Left renal pelvis (tissue), 4 donors: ENCODE measurements around the gene PRUNE1. TPM values are rescaled to one million over a fixed set of nuclear protein-coding genes. Genes with fewer than 3 reads are reported as not detected.

ENCODE experiments used
- DNase-seq, 4 donors: peaks; one replicate each; pipeline ENCODE4 v3.0.0-alpha.2; 2013; ENCODE audit warnings: low read depth in 4 of 4, low spot score in 3 of 4
- polyA plus RNA-seq, 4 donors: library from polyadenylated mRNA; unstranded; fragments of 120-200 nt; gene quantifications; one replicate each; pipeline ENCODE4 v1.2.1, GENCODE V29; 2013; ENCODE audit not compliant: insufficient read length in 4 of 4

Gene PRUNE1
- polyA plus RNA-seq, 4 donors: 41.4 to 47.8 (median 46.1) TPM

GRCh38 chr1:151047925-151048644 is 39.8 kb downstream of the PRUNE1 start:
- DNase-seq: peak in 1 of 4 donors; percentile 54

DNA sequence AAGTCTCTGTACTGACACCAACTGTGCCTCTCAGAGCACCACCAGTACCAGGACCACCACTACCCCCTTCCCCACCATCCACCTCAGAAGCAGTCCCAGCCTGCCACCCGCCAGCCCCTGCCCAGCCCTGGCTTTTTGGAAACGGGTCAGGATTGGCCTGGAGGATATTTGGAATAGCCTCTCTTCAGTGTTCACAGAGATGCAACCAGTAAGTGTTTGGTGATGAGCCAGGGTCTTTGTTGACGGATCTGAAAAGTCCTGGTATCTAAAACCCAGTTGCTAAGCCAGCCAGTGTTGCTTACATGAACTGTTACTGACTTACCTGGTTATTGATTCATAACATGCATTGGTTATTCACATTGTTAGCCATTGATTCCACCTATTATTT is 40.4 kb downstream of the PRUNE1 start:
- no peak for DNase-seq

GRCh38 chr1:151049458-151049857 is 41.2 kb downstream of the PRUNE1 start:
- DNase-seq: no peak

DNA sequence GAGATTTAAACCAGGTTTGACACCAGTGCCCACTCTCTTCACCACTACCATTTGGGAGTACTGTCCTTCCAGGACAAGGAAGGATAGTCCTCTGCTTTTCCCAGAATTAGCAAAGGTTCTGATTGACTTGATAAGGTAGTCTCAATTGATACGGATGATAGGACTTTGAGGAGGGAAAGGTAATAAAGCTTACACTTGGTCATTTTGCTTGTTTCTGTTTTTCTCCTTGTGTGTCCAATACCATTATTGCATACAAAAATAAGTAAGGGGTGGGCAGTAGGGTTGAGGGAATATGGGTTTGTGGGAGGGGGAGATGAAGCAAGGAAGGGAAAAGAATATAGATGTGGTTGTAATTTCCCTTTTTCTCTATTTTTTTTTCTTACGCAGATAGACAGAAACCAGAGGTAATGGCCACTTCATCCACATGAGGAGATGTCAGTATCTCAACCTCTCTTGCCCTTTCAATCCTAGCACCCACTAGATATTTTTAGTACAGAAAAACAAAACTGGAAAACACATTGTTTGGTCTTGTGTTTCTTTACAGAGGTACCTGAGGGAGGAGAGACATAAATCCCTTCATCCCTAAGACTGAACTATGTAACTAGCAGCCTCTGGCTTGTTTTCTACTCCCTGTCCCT is 41.9 kb downstream of the PRUNE1 start:
- DNase-seq: no peak

DNA sequence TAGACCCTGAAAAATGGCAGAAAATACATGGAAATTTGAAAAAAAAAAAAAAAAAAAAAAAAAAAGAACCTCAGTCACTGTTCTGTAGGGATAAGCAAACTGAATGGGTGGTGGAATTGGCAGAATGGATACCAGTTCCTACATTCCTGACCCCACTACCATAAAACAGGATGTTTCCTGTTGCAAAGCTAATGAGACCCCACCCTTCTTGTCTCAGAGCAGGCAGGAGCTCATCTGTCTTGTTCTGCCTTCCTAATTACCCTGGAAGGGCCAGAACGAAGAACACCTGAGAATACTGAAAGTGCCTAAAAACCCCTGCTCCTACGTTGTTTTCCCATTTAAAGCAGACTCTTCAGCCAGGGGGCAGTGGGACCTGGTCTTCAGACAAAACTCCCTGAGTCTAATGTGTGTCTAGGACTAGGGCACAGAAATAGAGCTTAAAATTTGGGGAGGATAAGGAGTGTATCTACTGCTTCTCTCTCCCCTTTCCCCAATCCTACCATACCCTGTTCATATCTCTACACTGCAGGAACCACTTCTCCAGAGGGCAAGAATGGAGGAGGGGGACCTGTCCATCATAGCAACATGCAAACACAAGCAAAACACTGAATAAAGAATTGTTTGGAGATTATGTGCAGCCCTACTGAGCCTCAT is 43.2 kb downstream of the PRUNE1 start:
- no peak for DNase-seq

GRCh38 chr1:151054971-151055547 is 46.8 kb downstream of the PRUNE1 start:
- DNase-seq: no peak

DNA sequence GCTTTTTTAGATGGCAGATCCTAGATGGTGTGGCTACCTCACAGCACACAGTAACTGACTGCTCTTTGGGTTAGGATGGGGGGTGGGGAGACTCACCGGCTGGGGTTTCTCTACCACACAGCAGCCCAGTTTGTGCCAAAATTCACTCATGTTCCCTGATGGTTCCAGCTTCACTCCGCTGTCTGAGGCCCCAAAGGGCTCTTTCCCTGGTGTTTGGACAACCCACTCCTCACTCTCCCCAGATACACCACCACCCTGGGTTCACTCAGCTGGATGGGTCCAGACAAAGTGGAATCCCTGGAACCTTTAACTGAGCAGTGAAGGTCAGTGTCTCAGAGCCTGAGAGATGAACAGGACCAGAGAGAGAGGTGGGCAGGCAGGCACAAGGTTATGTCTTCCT is 47.3 kb downstream of the PRUNE1 start:
- no peak for DNase-seq

DNA sequence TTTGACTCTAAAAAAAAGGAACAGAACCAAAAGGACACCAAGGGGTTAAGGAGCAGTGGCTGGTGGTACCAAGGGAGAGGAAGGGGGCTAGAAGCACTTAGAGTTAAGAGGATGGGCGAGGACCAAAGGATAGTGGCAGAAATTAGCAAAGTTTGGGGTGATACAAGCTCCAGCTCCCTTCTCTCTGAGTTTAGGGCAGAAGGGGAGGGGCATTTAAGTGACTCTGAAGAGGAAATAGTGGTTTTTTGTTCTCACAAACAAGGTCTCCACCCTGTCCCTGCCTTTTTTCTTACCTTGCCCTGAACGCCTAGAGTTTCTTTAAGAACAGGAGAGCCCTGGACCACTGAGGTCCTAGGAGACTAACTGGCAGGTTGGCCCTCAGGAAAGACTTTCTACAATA is 47.9 kb downstream of the PRUNE1 start:
- DNase-seq: no peak

GRCh38 chr1:151058692-151059091 is 50.4 kb downstream of the PRUNE1 start:
- DNase-seq: no peak

DNA sequence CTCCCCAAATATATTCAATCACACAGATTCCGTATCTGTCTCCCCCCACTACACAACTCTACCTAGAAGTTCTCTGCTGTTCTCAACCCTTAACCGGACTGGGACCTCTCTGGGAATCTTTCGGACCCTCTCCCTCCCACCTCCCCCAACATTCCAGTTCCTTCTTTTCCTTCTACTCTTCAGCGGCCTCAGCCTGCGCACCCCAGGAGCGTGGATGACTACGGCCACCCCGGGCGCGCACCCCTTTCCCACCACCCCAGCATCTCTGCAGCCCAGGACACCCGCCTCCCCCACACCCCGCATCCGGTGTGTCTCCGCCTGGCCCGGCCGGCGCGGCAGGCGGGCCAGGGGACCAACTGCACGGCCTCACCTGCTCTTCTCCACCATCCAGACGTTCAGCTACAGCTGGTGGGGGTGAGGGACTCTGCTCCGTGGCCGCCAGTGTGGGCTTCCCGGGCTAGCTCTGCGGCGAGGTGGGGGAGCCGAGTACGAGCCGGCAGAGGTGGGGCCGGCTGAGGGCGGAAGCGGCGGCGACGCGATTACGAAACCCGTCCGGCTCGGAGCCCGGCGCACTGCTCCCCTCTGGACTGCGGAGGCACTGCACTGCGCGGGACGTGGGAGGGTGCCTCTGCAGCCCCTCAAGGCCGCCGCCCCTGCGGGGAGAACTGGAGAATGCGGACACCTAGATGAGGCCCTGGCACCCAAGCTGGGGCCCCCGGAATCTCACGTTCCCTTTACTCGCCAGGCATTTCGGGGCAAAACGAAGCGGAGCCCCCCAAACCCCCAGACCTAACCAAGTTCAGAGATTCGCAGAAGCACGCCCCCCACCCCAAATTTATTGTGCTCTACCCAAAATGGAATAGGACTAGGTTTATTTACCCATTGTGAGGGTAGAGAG is 51.1 kb downstream of the PRUNE1 start, which contains the start of gene CDC42SE1:
CDC42SE1 (minus strand) TSS at position 514 of the 898 bp plus-strand sequence. CDS start 3,892 bp downstream, outside the sequence.
- DNase-seq: peak in 2 of 4 donors; percentile 72 to 74

DNA sequence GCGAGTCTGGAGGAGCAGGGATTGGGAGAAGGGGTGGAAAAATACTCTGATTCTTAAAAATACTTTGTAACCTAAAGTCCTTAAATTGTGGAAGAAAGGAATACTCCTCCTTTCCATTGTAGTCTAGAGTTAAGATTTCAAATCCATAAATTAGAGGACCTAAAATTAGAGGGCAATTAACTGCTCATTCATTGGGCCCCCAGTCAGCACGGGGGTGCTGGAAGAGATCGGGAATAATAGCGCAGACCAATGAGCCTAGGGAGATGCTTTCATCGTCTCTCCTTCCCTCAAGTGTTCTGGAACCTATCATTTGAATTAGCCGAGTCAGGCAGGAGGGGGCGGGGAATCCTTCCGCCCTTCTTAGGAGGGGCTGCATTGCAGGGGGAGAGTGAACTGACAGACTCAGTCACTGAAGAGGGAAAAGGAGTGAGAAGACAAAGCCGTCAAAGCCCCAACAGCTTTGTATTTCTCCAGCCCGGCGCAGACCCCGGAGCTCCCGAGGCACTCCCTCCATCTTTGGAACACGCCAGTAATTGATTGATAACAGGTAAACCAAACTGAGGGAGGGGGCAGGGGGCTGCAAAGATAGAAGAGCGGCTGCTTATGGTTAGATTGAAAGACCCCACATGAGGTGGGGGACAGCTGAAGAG is 51.9 kb downstream of the PRUNE1 start, which contains the start of gene MLLT11:
MLLT11 (plus strand) TSS at position 391 of the 650 bp plus-strand sequence. CDS start 6,828 bp downstream, outside the sequence.
- peak in 3 of 4 donors; percentile 74 to 84 (median 80) for DNase-seq

DNA sequence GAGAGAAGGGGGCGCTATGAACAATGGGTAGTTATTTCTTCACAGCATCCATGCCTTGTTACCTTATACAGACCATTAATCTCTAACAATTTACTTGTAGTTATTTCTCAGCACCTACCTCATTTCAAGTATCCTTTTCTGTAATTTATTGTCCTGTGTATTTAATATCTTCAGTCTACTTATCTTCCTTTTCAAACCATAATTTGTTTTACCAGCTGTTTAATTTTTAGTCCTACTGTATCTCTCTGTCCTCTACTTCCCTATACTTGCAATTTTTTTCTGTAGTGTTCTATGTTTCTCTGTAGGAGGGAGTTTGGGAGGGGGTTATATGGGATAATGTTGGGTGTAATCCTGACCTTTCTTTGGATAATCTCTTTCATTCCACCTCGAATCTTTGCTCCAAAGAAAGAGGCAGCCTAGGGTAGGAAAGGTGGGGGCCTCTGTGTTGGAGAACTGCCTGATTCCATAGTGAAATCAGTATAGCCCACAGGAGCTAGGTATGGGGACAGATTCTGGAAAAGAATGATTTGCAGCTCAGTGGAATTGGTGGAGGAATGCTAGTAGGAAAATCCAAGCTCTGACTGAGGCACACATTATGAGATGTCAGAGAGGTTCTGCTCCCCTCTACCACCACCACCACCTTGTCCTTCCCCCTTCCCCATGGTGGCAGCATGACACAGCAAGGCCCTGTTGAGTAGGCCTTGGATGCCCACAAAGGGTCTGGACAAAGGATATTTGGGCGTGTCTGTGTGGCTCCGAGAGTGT is 52.6 kb downstream of the PRUNE1 start:
- DNase-seq: no peak

DNA sequence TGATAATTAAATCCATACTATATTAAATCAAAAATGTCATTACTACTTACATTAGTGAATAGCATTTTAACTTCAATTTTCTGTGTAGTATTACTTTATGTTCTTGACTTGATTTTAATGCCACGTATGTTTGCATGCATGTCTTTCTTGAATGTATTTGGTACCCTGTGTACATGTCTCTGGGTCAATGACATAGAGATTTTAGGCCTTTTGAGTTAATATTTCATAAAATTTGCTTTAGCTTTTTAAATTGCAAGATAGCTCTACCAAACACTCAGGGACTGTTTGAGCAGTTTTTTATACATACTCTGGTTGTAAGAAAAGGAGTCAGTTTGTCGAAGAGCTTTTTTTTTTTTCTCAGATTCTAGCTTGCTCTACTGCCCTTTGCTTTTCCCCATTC is 53.5 kb downstream of the PRUNE1 start:
- no peak for DNase-seq

- DNase-seq: no peak
These were observed 54.6 kb downstream of the PRUNE1 start for GRCh38 chr1:151062741-151063371.

DNA sequence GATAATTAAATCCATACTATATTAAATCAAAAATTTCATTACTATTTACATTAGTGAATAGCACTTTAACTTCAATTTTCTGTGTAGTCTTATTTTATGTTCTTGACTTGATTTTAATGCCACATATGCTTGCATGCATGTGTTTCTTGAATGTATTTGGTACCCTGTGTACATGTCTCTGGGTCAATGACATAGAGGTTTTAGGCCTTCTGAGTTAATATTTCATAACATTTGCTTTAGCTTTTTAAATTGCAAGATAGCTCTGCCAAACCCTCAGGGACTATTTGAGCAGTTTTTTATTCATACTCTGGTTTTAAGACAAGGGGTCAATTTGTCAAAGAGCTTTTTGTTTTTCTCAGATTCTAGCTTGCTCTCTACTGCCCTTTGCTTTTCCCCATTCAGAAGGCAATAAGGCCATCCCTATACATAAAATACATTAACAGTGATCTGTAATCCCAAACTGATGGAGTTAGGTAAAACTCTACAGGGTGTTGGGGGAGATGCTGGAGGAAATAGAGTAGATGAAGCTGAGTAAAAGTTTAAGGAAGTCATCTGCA is 56.9 kb downstream of the PRUNE1 start:
- DNase-seq: no peak

GRCh38 chr1:151067185-151067584 is 58.9 kb downstream of the PRUNE1 start:
- no peak for DNase-seq

GRCh38 chr1:151069103-151069486 is 60.8 kb downstream of the PRUNE1 start:
- DNase-seq: no peak
